HepG2 (cell line): Measurements from ENCODE around the gene GAPDH. TPM values are rescaled to one million over a fixed set of nuclear protein-coding genes. Genes with fewer than 3 reads are reported as not detected.

Experiments used
- ATAC-seq: fragments of 200-7000 bp; cut with Tn5 transposase; 3 replicates; pipeline ENCODE4 v1.9.1; 2020; ENCODE audit warnings: mild to moderate bottlenecking, moderate library complexity
- BruUV-seq: library from RNA; stranded (reverse); fragments of 400-500 nt; replicated peaks from 2 replicates; lab custom pipeline; 2021; lab: Mats Ljungman, UMichigan
- CTCF ChIA-PET: fragments of 300-600 bp; formaldehyde crosslinking; extraction: SDS; loops from one replicate; lab custom pipeline; 2021; ENCODE audit warnings: low total read pairs, inconsistent platforms, low intra/inter-chr PET ratio; lab: Yijun Ruan, JAX
- POLR2A ChIA-PET: fragments of 350-600 bp; sonication (Branson Sonifier 250); formaldehyde crosslinking; loops from one replicate; lab custom pipeline; 2020; ENCODE audit warnings: antibody characterized with exemption, inconsistent platforms; lab: Yijun Ruan, JAX
- DNase-seq: peaks from one replicate; pipeline ENCODE4 v3.0.0-alpha.2; 2015; ENCODE audit warnings: low spot score
- FAIRE-seq: peaks from 3 replicates; lab custom pipeline; 2011; peaks lifted over from hg19 to GRCh38; lab: Jason Lieb, UNC
- H2AFZ ChIP-seq: one replicate; pipeline ENCODE4 v1.6.1; 2011; ENCODE audit warnings: low read length, inconsistent platforms
- H3K27ac ChIP-seq: fragments of 300-600 bp; 3 replicates; pipeline ENCODE4 v1.8.0; 2011; ENCODE audit warnings: mixed run types, mild to moderate bottlenecking, mixed read lengths, low read length, inconsistent platforms; ENCODE audit not compliant: insufficient read depth; ENCODE audit errors: extremely low read length
- H3K27me3 ChIP-seq, 2 experiments: fragments of 200-600 bp in 1 of 2; 2 replicates in 1 of 2; 3 replicates in 1 of 2; pipeline versions ENCODE4 v1.6.0 to v1.8.0; 2011; ENCODE audit warnings: low read length in 2 of 2, mild to moderate bottlenecking in 2 of 2, moderate library complexity in 2 of 2, inconsistent platforms in 1 of 2; ENCODE audit not compliant: insufficient read depth in 2 of 2, control insufficient read depth in 1 of 2
- H3K36me3 ChIP-seq, 2 experiments: fragments of 200-600 bp in 1 of 2; replicated peaks in 1 of 2; 2 replicates in 1 of 2; 3 replicates in 1 of 2; pipeline versions ENCODE4 v1.5.1 to v1.8.0; 2011; ENCODE audit warnings: low read length in 2 of 2, inconsistent platforms in 1 of 2; ENCODE audit not compliant: insufficient read depth in 2 of 2, control insufficient read depth in 1 of 2
- H3K4me1 ChIP-seq: 2 replicates; pipeline ENCODE4 v1.5.1; 2012; ENCODE audit warnings: low read length, inconsistent platforms; ENCODE audit not compliant: insufficient read depth
- H3K4me2 ChIP-seq: 2 replicates; pipeline ENCODE4 v1.6.0; 2011; ENCODE audit warnings: low read depth, low read length, inconsistent platforms
- H3K4me3 ChIP-seq, 3 experiments: fragments of 200-600 bp in 1 of 3; sonication (generic), shearing (Covaris generic) in 1 of 3; replicated peaks in 1 of 3; 2 replicates each; pipeline ENCODE4 v1.5.1; 2011 to 2016; ENCODE audit warnings: low read length in 3 of 3, inconsistent platforms in 2 of 3, low read depth in 2 of 3, mild to moderate bottlenecking in 2 of 3, control low read depth in 1 of 3, mixed read lengths in 1 of 3; ENCODE audit not compliant: insufficient read depth in 1 of 3
- H3K79me2 ChIP-seq: one replicate; pipeline ENCODE4 v1.6.1; 2011; ENCODE audit warnings: low read length, inconsistent platforms; ENCODE audit not compliant: insufficient read depth
- H3K9ac ChIP-seq: 2 replicates; pipeline ENCODE4 v1.6.0; 2011; ENCODE audit warnings: mild to moderate bottlenecking, low read depth, low read length, inconsistent platforms; ENCODE audit not compliant: insufficient read depth
- H3K9me3 ChIP-seq: 2 replicates; pipeline ENCODE4 v1.5.1; 2012; ENCODE audit warnings: mild to moderate bottlenecking, low read length
- H4K20me1 ChIP-seq: 2 replicates; pipeline ENCODE4 v1.6.0; 2011; ENCODE audit warnings: inconsistent platforms, mild to moderate bottlenecking, low read length, moderate library complexity; ENCODE audit not compliant: insufficient read depth
- ATF7 ChIP-seq, 2 experiments: fragments of 450-650 bp in 1 of 2; sonication (generic) in 1 of 2; formaldehyde crosslinking in 1 of 2; IDR thresholded peaks; 2 replicates each; pipeline versions ENCODE4 v1.4.0 to v1.6.1; 2016 to 2020; ENCODE audit warnings: antibody characterized with exemption in 1 of 2, mild to moderate bottlenecking in 1 of 2, missing genetic modification reagents in 1 of 2
- E2F1 ChIP-seq: sonication (generic); formaldehyde crosslinking; IDR thresholded peaks from 2 replicates; pipeline ENCODE4 v1.5.0; 2020; ENCODE audit warnings: missing genetic modification reagents
- MIER3 ChIP-seq: IDR thresholded peaks from 2 replicates; pipeline ENCODE4 v1.6.1; 2016; ENCODE audit warnings: missing compliant biosample characterization, borderline replicate concordance
- MTF1 ChIP-seq: sonication (generic); formaldehyde crosslinking; IDR thresholded peaks from 2 replicates; pipeline ENCODE4 v1.5.0; 2020; ENCODE audit warnings: missing genetic modification reagents
- NCOR1 ChIP-seq: fragments of 200-600 bp; sonication (generic); IDR thresholded peaks from 2 replicates; pipeline ENCODE4 v1.7.0; 2017; ENCODE audit warnings: antibody characterized with exemption, low read length, borderline replicate concordance
- NFYC ChIP-seq: IDR thresholded peaks from 2 replicates; pipeline ENCODE4 v1.6.1; 2016; ENCODE audit warnings: missing genetic modification reagents, missing compliant biosample characterization
- PHF20 ChIP-seq: sonication (generic); formaldehyde crosslinking; IDR thresholded peaks from 2 replicates; pipeline ENCODE4 v1.5.0; 2020; ENCODE audit warnings: mild to moderate bottlenecking, missing genetic modification reagents
- PRPF4 ChIP-seq: fragments of 200-400 bp; formaldehyde crosslinking; IDR thresholded peaks from 2 replicates; pipeline ENCODE4 v1.6.1; 2016; ENCODE audit warnings: low read length, low read depth; ENCODE audit not compliant: poor library complexity, severe bottlenecking
- RAD51 ChIP-seq: fragments of 450-650 bp; IDR thresholded peaks from 2 replicates; pipeline ENCODE4 v1.6.1; 2016; ENCODE audit warnings: borderline replicate concordance
- RFX5 ChIP-seq: IDR thresholded peaks from 2 replicates; pipeline ENCODE4 v1.6.1; 2011; ENCODE audit warnings: low read depth, low read length, improper control_type of control experiment
- TCF12 ChIP-seq, 2 experiments: fragments of 450-650 bp in 1 of 2; sonication (generic) in 1 of 2; formaldehyde crosslinking in 1 of 2; IDR thresholded peaks; 2 replicates each; pipeline versions ENCODE4 v1.6.1 to v1.8.0; 2017 to 2022; ENCODE audit warnings: antibody characterized with exemption in 1 of 2, mild to moderate bottlenecking in 1 of 2, missing genetic modification reagents in 1 of 2, moderate library complexity in 1 of 2
- THRA ChIP-seq: sonication (generic); formaldehyde crosslinking; IDR thresholded peaks from 2 replicates; pipeline ENCODE4 v1.4.0; 2020; ENCODE audit warnings: missing genetic modification reagents, borderline replicate concordance
- ZKSCAN8 ChIP-seq: IDR thresholded peaks from 2 replicates; pipeline ENCODE4 v1.6.1; 2016; ENCODE audit warnings: borderline replicate concordance, missing genetic modification reagents, missing compliant biosample characterization
- ZNF12 ChIP-seq: sonication (generic); formaldehyde crosslinking; IDR thresholded peaks from 2 replicates; pipeline ENCODE4 v1.5.0; 2020; ENCODE audit warnings: missing genetic modification reagents
- ZNF160 ChIP-seq: sonication (generic); formaldehyde crosslinking; IDR thresholded peaks from 2 replicates; pipeline ENCODE4 v1.8.0; 2022; ENCODE audit warnings: mild to moderate bottlenecking, inconsistent platforms, missing genetic modification reagents
- ZNF546 ChIP-seq: sonication (generic); formaldehyde crosslinking; conservative IDR thresholded peaks from 2 replicates; pipeline ENCODE4 v1.8.1; 2023; ENCODE audit warnings: mild to moderate bottlenecking, missing genetic modification reagents
- WGBS: methylation state at CpG from one replicate; pipeline ENCODE4 v1.1.6; 2017; ENCODE audit warnings: low lambda C conversion rate; 5-methylcytosine and 5-hydroxymethylcytosine counted together
- in situ Hi-C: cut with HindIII; loops from 2 replicates; pipeline ENCODE4 v1.10.0; 2017; ENCODE audit warnings: low pct_unique_long_range_greater_than_20kb; ENCODE audit not compliant: extremely low pct_ligation_motif_present
- intact Hi-C: fragments of 100-400 bp; cut with micrococcal nuclease; formaldehyde crosslinking; loops from one replicate; pipeline ENCODE4 v1.10.0; 2022; ENCODE audit not compliant: unreplicated experiment
- polyA plus RNA-seq, 8 experiments: library from polyadenylated mRNA; depleted of rRNA in 3 of 8; stranded (reverse) in 7 of 8; unstranded in 1 of 8; fragments of >200 nt; fragmentation: Illumina TruSeq in 4 of 8; extraction: Trizol in 4 of 8; gene quantifications; 2 replicates each; pipeline versions ENCODE4 v1.2.1 to v1.2.3, GENCODE V29; 2011 to 2016; ENCODE audit warnings: low read depth in 4 of 8, missing spikeins in 1 of 8, mixed read lengths in 1 of 8; ENCODE audit not compliant: insufficient read depth in 1 of 8
- total RNA-seq, 5 experiments: library from RNA; depleted of rRNA; stranded (reverse); fragments of >200 nt; fragmentation: Illumina TruSeq; extraction: Trizol; gene quantifications; 2 replicates each; pipeline ENCODE4 v1.2.3, GENCODE V29; 2016; ENCODE audit warnings: low read depth in 1 of 5
- TF ChIP-seq, protein P1 (sequence below): sonication (generic); formaldehyde crosslinking; IDR thresholded peaks from 2 replicates; pipeline ENCODE4 v1.5.0; 2020; ENCODE audit warnings: missing genetic modification reagents
- TF ChIP-seq, protein P2 (sequence below): sonication (generic); formaldehyde crosslinking; IDR thresholded peaks from 2 replicates; pipeline ENCODE4 v1.5.1; 2020; ENCODE audit warnings: missing genetic modification reagents, mild to moderate bottlenecking, borderline replicate concordance

GAPDH gene
- total and polyA plus RNA-seq, 2 of the 13 experiments (the other 11 are each of a cell fraction or from before 2014, with no cell fraction given): 3,038 to 12,722 TPM

DNA sequence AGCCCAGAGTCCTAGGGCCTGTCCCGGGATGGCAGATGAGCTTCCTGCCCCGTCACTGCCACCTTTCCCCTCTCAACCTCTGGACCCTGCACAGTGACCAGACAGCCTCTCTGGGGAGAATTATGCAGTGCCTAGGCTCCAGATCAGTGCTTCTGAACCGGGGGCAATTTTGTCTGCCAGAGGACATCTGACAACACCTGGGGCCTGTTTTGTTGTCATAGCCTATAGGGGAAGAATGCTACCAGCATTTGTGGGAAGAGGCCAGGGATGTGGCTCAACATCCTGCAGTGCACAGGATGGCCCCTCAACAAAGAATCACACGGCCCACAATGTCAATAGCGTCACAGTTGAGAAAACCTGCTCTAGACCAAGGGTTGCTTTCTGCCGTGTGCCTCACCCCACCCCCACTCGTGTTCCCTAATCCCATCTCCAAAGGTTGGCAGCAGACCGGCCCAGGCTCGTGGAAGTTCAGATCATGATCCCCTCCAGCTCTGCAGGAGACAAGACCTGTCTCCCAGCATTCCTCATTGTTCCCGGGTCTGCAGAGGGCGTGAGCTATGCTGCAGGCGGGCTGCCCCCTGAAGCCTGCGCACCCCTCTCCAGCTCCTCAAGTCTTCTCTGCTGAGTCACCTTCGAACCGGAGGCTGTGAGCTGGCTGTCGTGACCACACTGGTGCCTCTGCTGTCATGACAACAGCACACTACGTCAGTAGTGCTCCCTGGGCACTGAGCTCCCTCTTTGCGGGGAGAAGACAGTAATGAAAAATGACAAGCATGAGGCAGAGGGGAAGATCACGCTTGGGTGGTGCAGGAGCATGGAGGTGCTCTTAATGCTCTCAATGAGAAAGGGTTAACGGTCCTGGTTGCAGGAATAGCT lies 2.0 kb upstream of the GAPDH start:
- 2% methylated on average over 17 of the region's 20 CpGs for WGBS
- POLR2A ChIA-PET: interaction anchor here (0.6 to 2.2 kb wide), 18 partner anchors 10 to 222 kb away, joined by 3 to 22 read pairs (median 4); partner anchors contain the start of genes COPS7A, LTBR, MRPL51 and NOP2
- Histone ChIP-seq H3K27ac (peak overlapping the region; percentile 97), H3K9me3 (no peaks in the 10 kb centered on the region), H4K20me1 (peaks cover 27% of the 10 kb centered on the region), H3K79me2 (peaks cover 33% of the 10 kb centered on the region), H2AFZ (no peak overlapping the region), H3K27me3 (no peaks in the 10 kb centered on the region; a peak in 1 of 5 replicates), H3K9ac (peak overlapping the region; percentile 96), H3K36me3 (peaks cover 21 to 61% of the 10 kb centered on the region in 2 experiments), H3K4me2 (peak overlapping the region; percentile 96), H3K4me1 (peaks cover 43% of the 10 kb centered on the region), H3K4me3 (peak overlapping the region; percentile 58 to 99 (median 60))
- in situ Hi-C loops: loop anchor here (10.0 kb wide), 1 partner anchor 107 kb away; no protein-coding TSS in a partner anchor
- FAIRE-seq: peak; percentile 59
- intact Hi-C loops: loop anchor here (2.0 to 10.0 kb wide), 3 partner anchors 37 to 187 kb away; partner anchors contain the start of genes NCAPD2, TNFRSF1A and VAMP1
- peak; percentile 78 for DNase-seq
- CTCF ChIA-PET: no interaction called here
- no TSS peak for BruUV-seq
- ATAC-seq: peak; percentile 25
- TF ChIP-seq, protein P1, sequence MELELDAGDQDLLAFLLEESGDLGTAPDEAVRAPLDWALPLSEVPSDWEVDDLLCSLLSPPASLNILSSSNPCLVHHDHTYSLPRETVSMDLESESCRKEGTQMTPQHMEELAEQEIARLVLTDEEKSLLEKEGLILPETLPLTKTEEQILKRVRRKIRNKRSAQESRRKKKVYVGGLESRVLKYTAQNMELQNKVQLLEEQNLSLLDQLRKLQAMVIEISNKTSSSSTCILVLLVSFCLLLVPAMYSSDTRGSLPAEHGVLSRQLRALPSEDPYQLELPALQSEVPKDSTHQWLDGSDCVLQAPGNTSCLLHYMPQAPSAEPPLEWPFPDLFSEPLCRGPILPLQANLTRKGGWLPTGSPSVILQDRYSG (CRISPR knock-in tag): no peak
- TF ChIP-seq, protein P2, sequence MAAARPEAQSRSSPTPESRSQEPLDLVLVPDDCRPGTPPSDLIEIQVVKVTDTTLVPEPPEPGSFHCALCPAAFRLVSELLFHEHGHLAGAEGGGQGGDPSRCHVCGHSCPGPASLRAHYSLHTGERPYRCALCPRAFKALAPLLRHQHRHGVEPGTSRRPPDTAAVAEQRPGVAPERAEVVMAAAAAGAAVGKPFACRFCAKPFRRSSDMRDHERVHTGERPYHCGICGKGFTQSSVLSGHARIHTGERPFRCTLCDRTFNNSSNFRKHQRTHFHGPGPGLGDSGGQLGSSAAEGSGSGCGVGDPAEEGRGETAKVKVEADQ (CRISPR knock-in tag): no peak
- TF ChIP-seq E2F1 (CRISPR knock-in tag) (no peak), RFX5 (no peak), ZNF546 (CRISPR knock-in tag) (no peak), MIER3 (CRISPR knock-in tag) (no peak; the same call in 1 of the 2 replicates), NFYC (CRISPR knock-in tag) (no peak; the same call in 1 of the 2 replicates), ZNF160 (CRISPR knock-in tag) (0 out of 2 replicates have a peak, but pooled peaks have one; percentile 63), ZNF12 (CRISPR knock-in tag) (no peak), PRPF4 (no peak), TCF12 (IDR thresholded peaks at IDR 0.05) (no peak), TCF12 (CRISPR knock-in tag; IDR thresholded peaks at IDR 0.05) (no peak), ATF7 (IDR thresholded peaks at IDR 0.05) (no peak), ATF7 (CRISPR knock-in tag; IDR thresholded peaks at IDR 0.05) (no peak), PHF20 (CRISPR knock-in tag) (0 out of 2 replicates have a peak, but pooled peaks have one; percentile 30), NCOR1 (peak; percentile 85), RAD51 (no peak), ZKSCAN8 (CRISPR knock-in tag) (no peak; the same call in 1 of the 2 replicates), MTF1 (CRISPR knock-in tag) (no peak), THRA (no peak; the same call in 1 of the 2 replicates)
